H1 (cell line): ENCODE results near the gene C1orf52.

Source experiments
- BCL11A ChIP-seq, 2 experiments: IDR thresholded peaks; one replicate each; pipeline ENCODE4 v1.6.1; 2011; ENCODE audit warnings: low read depth in 2 of 2, low read length in 2 of 2, mild to moderate bottlenecking in 2 of 2
- BRCA1 ChIP-seq: IDR thresholded peaks from 2 replicates; pipeline ENCODE4 v1.6.1; 2012; ENCODE audit warnings: low read depth, low read length, improper control_type of control experiment
- CBX5 ChIP-seq: fragments of 300-800, 300-1000 bp; sonication (generic); IDR thresholded peaks from 2 replicates; pipeline ENCODE4 v1.7.1; 2016; ENCODE audit warnings: antibody characterized with exemption, low read length, low read depth
- CBX8 ChIP-seq: fragments of 300-800, 300-1000 bp; sonication (generic); IDR thresholded peaks from 2 replicates; pipeline ENCODE4 v1.7.1; 2016; ENCODE audit warnings: low read depth, low read length, borderline replicate concordance
- EP300 ChIP-seq, 2 experiments: IDR thresholded peaks; 1 replicate in 1 of 2; 2 replicates in 1 of 2; pipeline ENCODE4 v1.6.1; 2011 to 2012; ENCODE audit warnings: low read depth in 2 of 2, low read length in 2 of 2, mild to moderate bottlenecking in 2 of 2, borderline replicate concordance in 1 of 2, inconsistent platforms in 1 of 2, moderate library complexity in 1 of 2
- MAX ChIP-seq: IDR thresholded peaks from 2 replicates; pipeline ENCODE4 v1.6.1; 2012; ENCODE audit warnings: inconsistent platforms
- POLR2A ChIP-seq, 2 experiments: IDR thresholded peaks; 1 replicate in 1 of 2; 2 replicates in 1 of 2; pipeline ENCODE4 v1.6.1; 2011; ENCODE audit warnings: low read depth in 2 of 2, low read length in 2 of 2, mild to moderate bottlenecking in 2 of 2; ENCODE audit errors: control extremely low read depth in 1 of 2
- SP1 ChIP-seq: IDR thresholded peaks from 2 replicates; pipeline ENCODE4 v1.6.1; 2011; ENCODE audit warnings: low read depth, low read length
- TAF1 ChIP-seq: IDR thresholded peaks from 2 replicates; pipeline ENCODE4 v1.6.1; 2011; ENCODE audit warnings: mild to moderate bottlenecking, low read depth, low read length
- TAF7 ChIP-seq: optimal IDR thresholded peaks from 2 replicates; pipeline ENCODE3; 2011; ENCODE audit warnings: low read depth, mild to moderate bottlenecking, inconsistent platforms, low read length, moderate library complexity, borderline replicate concordance
- TBP ChIP-seq: IDR thresholded peaks from 2 replicates; pipeline ENCODE4 v1.6.1; 2011; ENCODE audit warnings: low read depth, low read length, improper control_type of control experiment
- YY1 ChIP-seq: IDR thresholded peaks from 2 replicates; pipeline ENCODE4 v1.6.1; 2011; ENCODE audit warnings: low read depth, mild to moderate bottlenecking, low read length
- TF ChIP-seq, protein P1 (sequence below), 3 experiments: IDR thresholded peaks; 1 replicate in 2 of 3; 2 replicates in 1 of 3; pipeline versions ENCODE4 v1.5.1 to v1.6.1; 2011; ENCODE audit warnings: low read length in 3 of 3, mild to moderate bottlenecking in 3 of 3, inconsistent platforms in 2 of 3, low read depth in 1 of 3, moderate library complexity in 1 of 3; ENCODE audit not compliant: insufficient read depth in 1 of 3; ENCODE audit errors: control extremely low read depth in 1 of 3

- TF ChIP-seq TBP (no peak), EP300 (IDR thresholded peaks at IDR 0.05; ENCODE audit: borderline replicate concordance in 1 of 2, low read depth in 2 of 2, low read length in 2 of 2) (no peak), TAF1 (no peak), TAF7 (no peak), YY1 (no peak), CBX8 (no peak), MAX (no peak), BRCA1 (no peak), BCL11A (IDR thresholded peaks at IDR 0.05; ENCODE audit: low read depth in 2 of 2, low read length in 2 of 2) (no peak), SP1 (no peak), CBX5 (no peak), POLR2A (IDR thresholded peaks at IDR 0.05; ENCODE audit: control extremely low read depth in 1 of 2, low read depth in 2 of 2, low read length in 2 of 2) (no peak)
- TF ChIP-seq, protein P1, sequence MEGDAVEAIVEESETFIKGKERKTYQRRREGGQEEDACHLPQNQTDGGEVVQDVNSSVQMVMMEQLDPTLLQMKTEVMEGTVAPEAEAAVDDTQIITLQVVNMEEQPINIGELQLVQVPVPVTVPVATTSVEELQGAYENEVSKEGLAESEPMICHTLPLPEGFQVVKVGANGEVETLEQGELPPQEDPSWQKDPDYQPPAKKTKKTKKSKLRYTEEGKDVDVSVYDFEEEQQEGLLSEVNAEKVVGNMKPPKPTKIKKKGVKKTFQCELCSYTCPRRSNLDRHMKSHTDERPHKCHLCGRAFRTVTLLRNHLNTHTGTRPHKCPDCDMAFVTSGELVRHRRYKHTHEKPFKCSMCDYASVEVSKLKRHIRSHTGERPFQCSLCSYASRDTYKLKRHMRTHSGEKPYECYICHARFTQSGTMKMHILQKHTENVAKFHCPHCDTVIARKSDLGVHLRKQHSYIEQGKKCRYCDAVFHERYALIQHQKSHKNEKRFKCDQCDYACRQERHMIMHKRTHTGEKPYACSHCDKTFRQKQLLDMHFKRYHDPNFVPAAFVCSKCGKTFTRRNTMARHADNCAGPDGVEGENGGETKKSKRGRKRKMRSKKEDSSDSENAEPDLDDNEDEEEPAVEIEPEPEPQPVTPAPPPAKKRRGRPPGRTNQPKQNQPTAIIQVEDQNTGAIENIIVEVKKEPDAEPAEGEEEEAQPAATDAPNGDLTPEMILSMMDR (IDR thresholded peaks at IDR 0.05; ENCODE audit: control extremely low read depth in 1 of 3, insufficient read depth in 1 of 3, low read depth in 1 of 3, low read length in 3 of 3): no peak
These were observed 18.3 kb upstream of the C1orf52 start for GRCh38 chr1:85277802-85278201.
